Skin epidermis (tissue), 12 donors: ENCODE data around the gene GPATCH4.
"Not testable (repeated sequence)": the region's sequence is repeated elsewhere in the genome, so short reads cannot be mapped to it uniquely, and the experiment has no call there.

Source experiments
- H3K27ac ChIP-seq, 21 experiments: fragments of 200-600 bp; sonication (generic) in 11 of 21; one replicate each; pipeline ENCODE4 v1.5.0; 2020; ENCODE audit warnings: mild to moderate bottlenecking in 3 of 21, inconsistent platforms in 2 of 21, moderate library complexity in 2 of 21
- H3K4me3 ChIP-seq, 7 experiments: fragments of 200-600 bp; sonication (generic) in 2 of 7; one replicate each; pipeline ENCODE4 v1.5.0; 2020; ENCODE audit warnings: inconsistent platforms in 2 of 7, mild to moderate bottlenecking in 2 of 7, moderate library complexity in 1 of 7

Gene GPATCH4

GRCh38 chr1:156553860-156554485, 47.3 kb downstream of the GPATCH4 start:
- no peak overlapping the region for H3K4me3 ChIP-seq

DNA sequence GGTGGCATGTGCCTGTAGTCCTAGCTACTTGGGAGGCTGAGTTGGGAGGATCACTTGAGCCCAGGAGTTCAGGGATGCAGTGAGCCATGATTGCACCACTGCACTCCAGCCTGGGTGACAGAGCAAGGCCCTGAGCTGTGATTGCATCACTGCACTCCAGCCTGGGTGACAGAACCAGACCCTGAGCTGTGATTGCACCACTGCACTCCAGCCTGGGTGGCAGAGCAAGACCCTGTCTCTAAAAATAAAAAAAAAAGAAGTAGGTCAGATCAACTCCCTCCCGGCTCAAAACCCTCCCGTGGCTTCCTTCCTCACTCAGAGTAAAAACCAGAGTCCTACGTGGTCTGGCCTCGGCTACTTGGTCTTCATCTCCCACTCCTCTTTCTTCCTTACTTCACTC, 48.3 kb downstream of the GPATCH4 start:
- not testable (repeated sequence) for H3K4me3 ChIP-seq, H3K27ac ChIP-seq

More at GRCh38 chr1:156553860-156554485, 47.3 kb downstream of the GPATCH4 start:
- H3K27ac ChIP-seq = no peak overlapping the region

DNA sequence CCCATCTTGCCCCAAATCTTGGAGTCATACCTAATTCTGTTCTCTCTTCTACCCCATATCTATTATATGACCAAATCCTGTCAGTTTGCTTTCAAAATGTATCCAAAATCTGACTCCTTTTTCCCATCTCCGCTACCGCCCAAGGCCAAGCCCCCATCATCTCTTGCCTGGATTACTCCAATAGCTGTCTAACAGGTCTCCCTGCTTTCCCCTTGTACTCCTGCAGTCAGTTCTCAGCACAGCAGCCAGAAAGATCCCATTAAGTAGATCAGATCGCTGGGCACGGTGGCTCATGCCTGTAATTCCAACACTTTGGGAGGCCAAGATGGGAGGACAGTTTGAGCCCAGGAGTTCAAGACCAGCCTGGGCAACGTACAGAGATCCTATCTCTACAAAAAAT, 48.8 kb downstream of the GPATCH4 start:
- no peak overlapping the region for H3K4me3 ChIP-seq
- H3K27ac ChIP-seq = no peak overlapping the region

GRCh38 chr1:156551869-156552268, 49.4 kb downstream of the GPATCH4 start:
- Histone ChIP-seq H3K4me3 (no peak overlapping the region), H3K27ac (no peak overlapping the region)

- H3K4me3 ChIP-seq = no peak overlapping the region
- H3K27ac ChIP-seq = no peak overlapping the region
Measured at GRCh38 chr1:156551066-156551643, 50.1 kb downstream of the GPATCH4 start.

DNA sequence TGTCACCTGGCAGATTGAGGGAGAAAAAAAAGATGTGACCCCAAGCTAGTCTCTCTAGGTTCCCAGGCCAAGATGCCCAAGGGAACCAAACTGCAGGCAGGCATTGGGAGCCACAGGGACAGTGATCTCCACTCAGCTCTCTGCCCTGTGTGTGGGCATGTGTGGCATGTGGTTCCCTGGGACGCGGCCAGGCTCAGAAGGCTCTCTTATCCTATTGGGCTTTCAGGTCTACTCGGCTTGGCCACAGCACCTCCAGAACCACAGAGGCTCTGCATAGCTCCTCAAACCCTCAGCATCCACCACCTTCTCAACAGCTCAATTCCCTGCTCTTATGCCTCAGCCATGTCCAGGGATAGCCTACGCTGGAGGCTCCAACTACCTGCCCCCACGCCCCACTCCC, 50.9 kb downstream of the GPATCH4 start:
- H3K4me3 ChIP-seq = no peak overlapping the region
- no peak overlapping the region for H3K27ac ChIP-seq

DNA sequence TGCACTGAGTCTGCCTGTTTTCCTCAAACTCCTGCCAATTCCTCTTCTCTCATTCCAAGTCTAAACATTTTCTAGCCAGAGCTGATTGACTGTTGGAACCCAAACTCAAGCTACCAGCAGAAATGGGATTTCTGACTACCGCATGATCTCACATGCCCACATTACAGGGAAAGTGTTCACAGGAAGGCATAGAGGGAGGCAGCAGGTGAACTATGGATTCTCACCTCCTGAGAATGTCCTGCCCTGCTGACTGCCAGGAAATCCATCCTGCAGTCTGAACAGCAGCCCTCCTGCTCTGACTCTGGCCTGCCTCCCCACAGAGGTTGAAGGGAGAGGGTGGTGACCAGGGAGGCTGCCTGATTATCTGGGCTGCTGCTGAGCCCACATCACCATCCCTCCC, 51.4 kb downstream of the GPATCH4 start:
- Histone ChIP-seq H3K4me3 (no peak overlapping the region), H3K27ac (no peak overlapping the region)

GRCh38 chr1:156549390-156549789, 51.9 kb downstream of the GPATCH4 start:
- H3K4me3 ChIP-seq = no peak overlapping the region
- no peak overlapping the region for H3K27ac ChIP-seq

DNA sequence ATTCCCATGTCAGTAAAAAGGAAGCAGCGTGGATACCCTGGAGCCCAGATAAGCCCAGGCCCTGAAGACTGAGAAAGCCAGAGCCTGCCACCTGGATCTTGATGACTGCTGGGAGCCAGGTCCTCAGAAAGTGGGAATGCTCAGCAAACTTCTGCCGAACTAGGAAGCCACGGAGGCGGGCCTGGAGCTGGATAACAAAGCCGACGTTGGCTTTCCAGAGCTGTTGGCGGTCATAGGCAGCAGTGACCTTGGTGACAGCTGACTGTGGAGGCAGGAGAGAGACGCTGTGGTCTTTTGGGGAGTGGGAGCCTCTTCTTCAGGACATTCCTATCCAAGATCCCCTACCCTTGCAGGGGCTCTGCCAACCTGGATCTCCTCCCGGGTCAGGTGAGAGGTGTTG, 53.3 kb downstream of the GPATCH4 start:
- Histone ChIP-seq H3K4me3 (no peak overlapping the region), H3K27ac (no peak overlapping the region)

GRCh38 chr1:156547434-156547833, 53.8 kb downstream of the GPATCH4 start:
- H3K27ac ChIP-seq = no peak overlapping the region
- no peak overlapping the region for H3K4me3 ChIP-seq

DNA sequence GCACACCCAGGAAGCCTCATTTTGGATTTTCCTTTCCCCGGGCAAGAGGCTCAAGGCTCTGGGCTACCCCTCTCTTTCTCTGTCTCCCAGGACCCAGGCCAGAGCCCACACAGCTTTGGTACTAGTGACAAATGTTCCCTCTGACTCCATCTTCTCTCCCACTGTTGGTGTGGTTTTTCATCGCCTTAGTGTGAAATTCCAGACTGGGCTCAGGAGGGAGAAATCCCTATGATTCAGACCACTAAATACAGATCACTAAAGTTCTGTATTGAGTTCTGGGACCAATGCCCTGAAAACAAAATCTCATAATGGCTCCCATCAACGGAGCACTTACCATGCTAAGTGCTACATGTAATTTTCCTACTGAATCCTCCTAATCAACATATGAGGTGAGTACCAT, 55.0 kb downstream of the GPATCH4 start:
- no peak overlapping the region for H3K27ac ChIP-seq
- no peak overlapping the region for H3K4me3 ChIP-seq

- Histone ChIP-seq H3K4me3 (no peak overlapping the region), H3K27ac (no peak overlapping the region)
Measured at GRCh38 chr1:156544592-156545102, 56.6 kb downstream of the GPATCH4 start.
